OCI-LY7 (cell line): Measurements from ENCODE around the gene CLN5. TPM values are rescaled to one million over a fixed set of nuclear protein-coding genes. Genes with fewer than 3 reads are reported as not detected.

Source experiments
- BruUV-seq: library from RNA; stranded (reverse); fragments of 400-500 nt; replicated peaks from 2 replicates; lab custom pipeline; 2021; lab: Mats Ljungman, UMichigan
- CTCF ChIA-PET: fragments of 300-600 bp; sonication (Branson Sonifier 250); formaldehyde crosslinking; loops from one replicate; lab custom pipeline; 2022; ENCODE audit warnings: antibody characterized with exemption; ENCODE audit not compliant: unreplicated experiment; lab: Charles Lee
- POLR2A ChIA-PET: fragments of 300-600 bp; sonication (Branson Sonifier 250); formaldehyde crosslinking; loops from one replicate; lab custom pipeline; 2022; ENCODE audit warnings: antibody characterized with exemption; lab: Charles Lee
- DNase-seq: peaks from one replicate; pipeline ENCODE4 v3.0.0-alpha.2; 2015; ENCODE audit warnings: low spot score
- H2AFZ ChIP-seq: fragments of 200-600 bp; sonication (generic), shearing (Covaris generic); 2 replicates; pipeline ENCODE4 v1.6.1; 2014; ENCODE audit warnings: mild to moderate bottlenecking, antibody characterized with exemption, low read length, moderate library complexity
- H3K27ac ChIP-seq: fragments of 200-600 bp; sonication (generic); 2 replicates; pipeline ENCODE4 v1.5.1; 2014; ENCODE audit warnings: mixed run types, low read depth, mild to moderate bottlenecking, moderate library complexity, low read length, inconsistent platforms; ENCODE audit not compliant: poor library complexity, severe bottlenecking
- H3K36me3 ChIP-seq: fragments of 200-600 bp; sonication (generic); 2 replicates; pipeline ENCODE4 v1.6.1; 2014; ENCODE audit warnings: mild to moderate bottlenecking, antibody characterized with exemption, low read length, moderate library complexity, mixed read lengths; ENCODE audit not compliant: insufficient read depth
- H3K4me1 ChIP-seq: fragments of 200-600 bp; sonication (generic); 2 replicates; pipeline ENCODE4 v1.5.1; 2014; ENCODE audit warnings: mild to moderate bottlenecking, low read length; ENCODE audit not compliant: insufficient read depth, poor library complexity, severe bottlenecking
- H3K4me2 ChIP-seq: fragments of 200-600 bp; sonication (generic); 2 replicates; pipeline ENCODE4 v1.6.1; 2014; ENCODE audit warnings: mild to moderate bottlenecking, low read length
- H3K4me3 ChIP-seq: fragments of 200-600 bp; sonication (generic); 2 replicates; pipeline ENCODE4 v1.5.1; 2014; ENCODE audit warnings: mild to moderate bottlenecking, low read depth, low read length; ENCODE audit not compliant: poor library complexity, severe bottlenecking
- H3K79me2 ChIP-seq: fragments of 200-600 bp; sonication (generic); 2 replicates; pipeline ENCODE4 v1.6.1; 2016; ENCODE audit warnings: low read depth, mild to moderate bottlenecking, low read length, moderate library complexity, mixed read lengths; ENCODE audit not compliant: insufficient read depth
- H3K9me2 ChIP-seq: fragments of 200-600 bp; sonication (generic); 2 replicates; pipeline ENCODE4 v1.6.1; 2016; ENCODE audit warnings: mild to moderate bottlenecking, low read length, mixed read lengths; ENCODE audit not compliant: insufficient read depth
- H3K9me3 ChIP-seq: fragments of 200-600 bp; sonication (generic); 2 replicates; pipeline ENCODE4 v1.6.1; 2014; ENCODE audit warnings: mild to moderate bottlenecking, mixed run types, low read length, mixed read lengths
- H4K20me1 ChIP-seq: fragments of 200-600 bp; sonication (generic); 2 replicates; pipeline ENCODE4 v1.6.1; 2014; ENCODE audit warnings: mild to moderate bottlenecking, antibody characterized with exemption, low read length, moderate library complexity, mixed read lengths; ENCODE audit not compliant: insufficient read depth
- EZH2phosphoT487 ChIP-seq: fragments of 200-600 bp; sonication (generic); IDR thresholded peaks from 2 replicates; pipeline ENCODE4 v1.6.1; 2018; ENCODE audit warnings: low read depth, borderline replicate concordance, mild to moderate bottlenecking, mixed run types, antibody characterized with exemption, low read length, moderate library complexity, mixed read lengths
- intact Hi-C: fragments of 100-400 bp; cut with micrococcal nuclease; formaldehyde crosslinking; loops from one replicate; pipeline ENCODE4 v1.10.0; 2022; ENCODE audit not compliant: unreplicated experiment
- total RNA-seq, 2 experiments: library from RNA; depleted of rRNA in 1 of 2; stranded (reverse); fragments of >200 nt in 1 of 2; shearing (Covaris generic) in 1 of 2; gene quantifications; 2 replicates each; pipeline ENCODE4 v1.2.3, GENCODE V29; 2014 to 2022
- TF ChIP-seq, protein P1 (sequence below): fragments of 200-600 bp; sonication (generic); conservative IDR thresholded peaks from 2 replicates; pipeline ENCODE4 v1.5.1; 2014; ENCODE audit warnings: mild to moderate bottlenecking, antibody characterized with exemption, low read length, moderate library complexity, mixed read lengths

The CLN5 gene
- total RNA-seq, 2 experiments from 2014 or later: 10.1 to 12.7 TPM

DNA sequence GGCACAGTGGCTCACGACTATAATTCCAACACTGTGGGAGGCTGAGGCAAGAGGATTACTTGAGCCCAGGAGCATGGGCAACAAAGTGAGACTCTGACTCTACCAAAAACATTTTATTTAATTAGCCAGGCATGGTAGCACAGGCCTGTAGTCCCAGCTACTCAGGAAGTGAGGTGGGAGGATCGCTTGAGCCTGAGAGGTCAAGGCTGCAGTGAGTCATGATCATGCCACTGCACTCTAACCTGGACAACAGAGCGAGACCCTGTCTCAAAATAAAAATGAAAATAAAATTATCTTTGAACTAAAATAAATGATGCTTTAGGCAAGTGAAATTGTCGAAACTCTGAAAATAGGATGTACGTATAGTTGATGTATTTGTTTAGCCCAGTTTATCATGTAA is 8.2 kb upstream of the CLN5 start:
- no peaks in the 10 kb centered on the region for H3K4me1 ChIP-seq
- H4K20me1 ChIP-seq: no peaks in the 10 kb centered on the region
- H3K27ac ChIP-seq: no peak overlapping the region
- no peak for DNase-seq
- H3K79me2 ChIP-seq: no peaks in the 10 kb centered on the region
- CTCF ChIA-PET: no interaction called here
- intact Hi-C loops: no loop called here
- no TSS peak for BruUV-seq
- TF ChIP-seq, protein P1, sequence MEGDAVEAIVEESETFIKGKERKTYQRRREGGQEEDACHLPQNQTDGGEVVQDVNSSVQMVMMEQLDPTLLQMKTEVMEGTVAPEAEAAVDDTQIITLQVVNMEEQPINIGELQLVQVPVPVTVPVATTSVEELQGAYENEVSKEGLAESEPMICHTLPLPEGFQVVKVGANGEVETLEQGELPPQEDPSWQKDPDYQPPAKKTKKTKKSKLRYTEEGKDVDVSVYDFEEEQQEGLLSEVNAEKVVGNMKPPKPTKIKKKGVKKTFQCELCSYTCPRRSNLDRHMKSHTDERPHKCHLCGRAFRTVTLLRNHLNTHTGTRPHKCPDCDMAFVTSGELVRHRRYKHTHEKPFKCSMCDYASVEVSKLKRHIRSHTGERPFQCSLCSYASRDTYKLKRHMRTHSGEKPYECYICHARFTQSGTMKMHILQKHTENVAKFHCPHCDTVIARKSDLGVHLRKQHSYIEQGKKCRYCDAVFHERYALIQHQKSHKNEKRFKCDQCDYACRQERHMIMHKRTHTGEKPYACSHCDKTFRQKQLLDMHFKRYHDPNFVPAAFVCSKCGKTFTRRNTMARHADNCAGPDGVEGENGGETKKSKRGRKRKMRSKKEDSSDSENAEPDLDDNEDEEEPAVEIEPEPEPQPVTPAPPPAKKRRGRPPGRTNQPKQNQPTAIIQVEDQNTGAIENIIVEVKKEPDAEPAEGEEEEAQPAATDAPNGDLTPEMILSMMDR: no peak
- TF ChIP-seq EZH2phosphoT487: no peak
- H3K4me3 ChIP-seq: no peak overlapping the region
- H3K36me3 ChIP-seq: no peaks in the 10 kb centered on the region
- no peaks in the 10 kb centered on the region for H3K9me3 ChIP-seq
- no peak overlapping the region for H2AFZ ChIP-seq
- no peaks in the 10 kb centered on the region for H3K9me2 ChIP-seq
- H3K4me2 ChIP-seq: no peak overlapping the region
- POLR2A ChIA-PET: interaction anchor here (0.5 kb wide), 1 partner anchor 262 kb away, joined by 3 read pairs; no protein-coding TSS in a partner anchor

GRCh38 chr13:76991432-76991795 is 467 bp upstream of the CLN5 start:
- Histone ChIP-seq H3K4me1 (peaks cover 10% of the 10 kb centered on the region), H3K4me2 (peak overlapping the region; percentile 93), H3K4me3 (peak overlapping the region; percentile 79), H2AFZ (peak overlapping the region; percentile 99), H3K79me2 (no peaks in the 10 kb centered on the region), H3K9me3 (no peaks in the 10 kb centered on the region), H3K27ac (peak overlapping the region; percentile 14), H3K9me2 (no peaks in the 10 kb centered on the region), H3K36me3 (peaks cover 10% of the 10 kb centered on the region; the same call in 1 of the 2 replicates), H4K20me1 (no peaks in the 10 kb centered on the region)
- POLR2A ChIA-PET: interaction anchor here (0.6 to 3.8 kb wide), 6 partner anchors 11 to 1116 kb away, joined by 3 to 28 read pairs (median 6); partner anchors contain the start of gene FBXL3
- BruUV-seq: TSS peak; percentile 72
- intact Hi-C loops: loop anchor here (1.0 to 5.0 kb wide), 2 partner anchors 34 to 516 kb away; no protein-coding TSS in a partner anchor
- CTCF ChIA-PET: no interaction called here
- TF ChIP-seq, protein P1: no peak
- TF ChIP-seq EZH2phosphoT487: no peak
- no peak for DNase-seq

GRCh38 chr13:76992548-76993001 is 694 bp downstream of the CLN5 start:
- Histone ChIP-seq H3K9me2 (no peaks in the 10 kb centered on the region), H3K9me3 (no peaks in the 10 kb centered on the region), H3K27ac (peak overlapping the region; percentile 27), H3K4me1 (peaks cover 10% of the 10 kb centered on the region), H4K20me1 (no peaks in the 10 kb centered on the region), H3K4me2 (peak overlapping the region; percentile 78), H2AFZ (peak overlapping the region; percentile 99), H3K79me2 (no peaks in the 10 kb centered on the region), H3K36me3 (peaks cover 13% of the 10 kb centered on the region; the same call in 1 of the 2 replicates), H3K4me3 (peak overlapping the region; percentile 79)
- intact Hi-C loops: loop anchor here (1.0 to 5.0 kb wide), 2 partner anchors 35 to 515 kb away; partner anchors contain the start of gene FBXL3
- ChIA-PET POLR2A (interaction anchor here (0.7 to 3.8 kb wide), 10 partner anchors 10 to 1449 kb away, joined by 3 to 28 read pairs (median 3); partner anchors contain the start of gene FBXL3), CTCF (interaction anchor here (1.4 kb wide), 1 partner anchor 9 kb away, joined by 4 read pairs; no protein-coding TSS in a partner anchor)
- no peak for TF ChIP-seq EZH2phosphoT487
- TF ChIP-seq, protein P1: no peak
- DNase-seq: peak; percentile 48
- TSS peak; percentile 60 for BruUV-seq
